GM12892 (cell line): ENCODE data around the gene NAALADL2.

ENCODE experiments used
- DNase-seq: peaks from one replicate; pipeline ENCODE4 v3.0.0; 2011; ENCODE audit not compliant: insufficient read length
- FAIRE-seq: peaks from 2 replicates; lab custom pipeline; 2011; peaks lifted over from hg19 to GRCh38; lab: Jason Lieb, UNC
- POLR2A ChIP-seq: IDR thresholded peaks from 2 replicates; pipeline ENCODE4 v1.6.1; 2011; ENCODE audit warnings: low read depth, low read length, control low read depth
- POLR2AphosphoS5 ChIP-seq: IDR thresholded peaks from 2 replicates; pipeline ENCODE4 v1.6.1; 2011; ENCODE audit warnings: low read depth, low read length, control low read depth
- TAF1 ChIP-seq: IDR thresholded peaks from 2 replicates; pipeline ENCODE4 v1.6.1; 2011; ENCODE audit warnings: low read depth, mild to moderate bottlenecking, control low read depth, low read length, borderline replicate concordance

The NAALADL2 gene

GRCh38 chr3:175088766-175089380, 229.7 kb downstream of the NAALADL2 start:
- TF ChIP-seq POLR2AphosphoS5 (no peak), TAF1 (no peak), POLR2A (no peak)
- no peak for FAIRE-seq
- no peak for DNase-seq

GRCh38 chr3:175091426-175092114, 232.4 kb downstream of the NAALADL2 start:
- DNase-seq: no peak
- TF ChIP-seq POLR2A: no peak
- no peak for TF ChIP-seq POLR2AphosphoS5
- no peak for TF ChIP-seq TAF1
- FAIRE-seq: no peak

GRCh38 chr3:175093748-175094147, 234.6 kb downstream of the NAALADL2 start:
- no peak for FAIRE-seq
- TF ChIP-seq POLR2AphosphoS5 (no peak), POLR2A (no peak), TAF1 (no peak)
- no peak for DNase-seq

GRCh38 chr3:175094344-175094743, 235.2 kb downstream of the NAALADL2 start:
- DNase-seq: no peak
- TF ChIP-seq POLR2A: no peak
- TF ChIP-seq POLR2AphosphoS5: no peak
- TF ChIP-seq TAF1: no peak
- no peak for FAIRE-seq

- TF ChIP-seq POLR2AphosphoS5: no peak
- TF ChIP-seq POLR2A: no peak
- no peak for TF ChIP-seq TAF1
- FAIRE-seq (no peak), DNase-seq (no peak)
These were observed 239.5 kb downstream of the NAALADL2 start for GRCh38 chr3:175098644-175099043.

GRCh38 chr3:175102161-175102560, 243.0 kb downstream of the NAALADL2 start:
- no peak for FAIRE-seq
- no peak for DNase-seq
- TF ChIP-seq POLR2A: no peak
- TF ChIP-seq POLR2AphosphoS5: no peak
- no peak for TF ChIP-seq TAF1

GRCh38 chr3:175103298-175103697, 244.2 kb downstream of the NAALADL2 start:
- no peak for DNase-seq
- TF ChIP-seq POLR2A (no peak), TAF1 (no peak), POLR2AphosphoS5 (no peak)
- no peak for FAIRE-seq

- no peak for TF ChIP-seq POLR2AphosphoS5
- TF ChIP-seq TAF1: no peak
- TF ChIP-seq POLR2A: no peak
- DNase-seq (no peak), FAIRE-seq (no peak)
These were observed 245.9 kb downstream of the NAALADL2 start for GRCh38 chr3:175105066-175105465.

GRCh38 chr3:175107231-175107630, 248.1 kb downstream of the NAALADL2 start:
- FAIRE-seq (no peak), DNase-seq (no peak)
- no peak for TF ChIP-seq POLR2AphosphoS5
- no peak for TF ChIP-seq POLR2A

GRCh38 chr3:175107995-175108394, 248.9 kb downstream of the NAALADL2 start:
- TF ChIP-seq POLR2AphosphoS5: no peak
- no peak for TF ChIP-seq TAF1
- no peak for TF ChIP-seq POLR2A
- no peak for DNase-seq
- no peak for FAIRE-seq

- no peak for TF ChIP-seq POLR2A
- TF ChIP-seq TAF1: no peak
- TF ChIP-seq POLR2AphosphoS5: no peak
- DNase-seq (no peak), FAIRE-seq (no peak)
These were observed 249.5 kb downstream of the NAALADL2 start for GRCh38 chr3:175108613-175109151.

- no peak for DNase-seq
- TF ChIP-seq TAF1: no peak
- no peak for TF ChIP-seq POLR2AphosphoS5
- TF ChIP-seq POLR2A: no peak
- no peak for FAIRE-seq
These were observed 251.9 kb downstream of the NAALADL2 start for GRCh38 chr3:175111036-175111435.
